ACHN (cell line): ENCODE data around the gene RNASE11.

Source experiments
- DNase-seq: peaks from one replicate; pipeline ENCODE4 v3.0.0-alpha.2; 2015
- in situ Hi-C: cut with HindIII; loops from 2 replicates; pipeline ENCODE4 v1.10.0; 2017; ENCODE audit warnings: low sequenced_read_pairs, low pct_ligation_motif_present, low pct_unique_long_range_greater_than_20kb

Gene RNASE11

DNA sequence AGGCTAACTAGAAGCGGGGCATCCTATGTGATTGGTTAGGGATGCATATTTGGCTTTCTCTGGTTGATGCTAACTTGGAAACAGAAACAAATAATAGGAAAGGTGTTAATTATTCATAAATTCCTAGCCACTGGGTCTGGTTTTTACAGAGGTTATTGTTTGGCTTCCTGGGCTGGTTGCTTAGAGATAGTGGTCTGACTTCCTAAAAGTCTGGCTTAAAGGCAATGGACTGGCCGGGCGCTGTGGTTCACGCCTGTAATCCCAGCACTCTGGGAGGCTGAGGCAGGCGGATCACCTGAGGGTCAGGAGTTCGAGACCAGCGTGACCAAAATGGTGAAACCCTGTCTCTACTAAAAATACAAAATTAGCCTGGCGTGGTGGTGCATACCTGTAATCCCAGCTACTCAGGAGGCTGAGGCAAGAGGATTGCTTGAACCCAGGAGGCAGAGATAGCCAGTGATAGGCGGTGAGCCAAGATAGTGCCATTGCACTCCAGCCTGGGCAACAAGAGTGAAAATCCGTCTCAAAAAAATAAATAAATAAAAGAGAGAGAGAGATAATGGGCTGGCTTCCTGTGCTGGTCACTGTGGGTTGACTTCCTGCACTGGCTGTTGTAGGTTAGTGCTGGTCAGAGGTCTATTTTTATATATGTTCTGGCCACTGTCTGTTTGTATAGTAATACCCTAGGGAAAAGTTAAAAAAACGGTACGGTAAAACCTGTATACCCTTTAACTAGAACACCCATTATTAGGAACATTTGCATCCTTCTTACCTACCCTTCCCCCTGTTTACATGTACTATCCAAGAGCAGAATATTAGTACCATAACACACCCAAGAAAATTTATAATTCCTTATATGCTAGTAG lies 29.6 kb upstream of the RNASE11 start:
- no peak for DNase-seq
- in situ Hi-C loops: no loop called here

DNA sequence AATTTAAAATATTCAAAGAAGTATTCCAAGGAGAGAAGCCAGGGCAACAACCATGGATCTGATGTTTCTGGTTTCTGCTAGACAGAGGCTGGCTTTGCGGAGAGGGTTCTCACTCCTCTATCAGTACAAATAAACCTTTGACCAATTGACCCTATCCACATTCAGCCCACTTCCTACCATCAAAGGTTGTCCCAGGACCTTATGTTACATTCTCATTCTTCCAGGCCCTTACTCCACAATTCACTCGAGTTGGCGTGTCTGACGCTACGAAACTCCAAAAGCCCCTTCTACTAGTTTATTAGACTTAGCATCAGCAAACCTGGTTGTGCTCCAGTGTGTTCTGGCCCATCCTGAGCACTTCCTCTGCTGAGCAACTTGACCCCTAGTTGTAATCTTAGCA lies 28.2 kb upstream of the RNASE11 start:
- in situ Hi-C loops: no loop called here
- DNase-seq: no peak

DNA sequence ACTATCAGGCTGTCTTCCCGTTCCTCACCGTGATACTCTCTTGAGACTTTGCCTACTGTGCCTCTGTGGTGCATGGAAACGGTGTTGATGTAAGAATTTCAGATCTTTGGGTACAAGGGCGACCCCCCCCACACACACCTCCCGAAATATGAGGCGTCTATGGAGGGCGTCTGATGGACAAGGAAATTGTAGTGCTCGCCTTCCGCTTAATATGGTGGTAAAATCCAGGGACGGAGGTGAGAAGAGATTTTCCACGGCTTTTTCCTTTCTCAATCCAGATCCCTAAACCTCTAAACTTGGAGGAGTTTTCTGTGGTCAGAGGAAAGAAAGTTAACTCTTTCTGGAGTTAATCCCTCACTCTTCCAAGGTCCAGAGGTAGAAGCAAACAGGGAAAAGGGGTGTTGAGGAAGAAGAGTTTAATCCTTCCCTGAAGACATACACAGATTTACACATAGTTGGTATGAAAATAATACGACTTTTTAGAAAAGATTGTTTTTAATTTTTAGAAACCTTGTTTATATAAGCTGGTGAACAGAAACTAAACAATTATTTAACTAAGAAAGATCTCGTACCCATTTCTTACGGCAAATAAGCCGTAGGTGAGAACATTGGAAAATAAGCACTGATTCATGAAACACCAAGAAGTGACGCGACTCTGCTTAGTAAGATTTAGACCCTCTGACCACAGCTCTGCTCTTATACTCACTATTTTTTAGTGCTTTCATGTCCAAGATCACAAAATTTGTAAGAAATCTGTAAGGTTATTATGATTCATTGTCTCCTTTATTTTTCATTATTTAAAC lies 26.4 kb upstream of the RNASE11 start:
- DNase-seq: peak; percentile 25
- in situ Hi-C loops: no loop called here

DNA sequence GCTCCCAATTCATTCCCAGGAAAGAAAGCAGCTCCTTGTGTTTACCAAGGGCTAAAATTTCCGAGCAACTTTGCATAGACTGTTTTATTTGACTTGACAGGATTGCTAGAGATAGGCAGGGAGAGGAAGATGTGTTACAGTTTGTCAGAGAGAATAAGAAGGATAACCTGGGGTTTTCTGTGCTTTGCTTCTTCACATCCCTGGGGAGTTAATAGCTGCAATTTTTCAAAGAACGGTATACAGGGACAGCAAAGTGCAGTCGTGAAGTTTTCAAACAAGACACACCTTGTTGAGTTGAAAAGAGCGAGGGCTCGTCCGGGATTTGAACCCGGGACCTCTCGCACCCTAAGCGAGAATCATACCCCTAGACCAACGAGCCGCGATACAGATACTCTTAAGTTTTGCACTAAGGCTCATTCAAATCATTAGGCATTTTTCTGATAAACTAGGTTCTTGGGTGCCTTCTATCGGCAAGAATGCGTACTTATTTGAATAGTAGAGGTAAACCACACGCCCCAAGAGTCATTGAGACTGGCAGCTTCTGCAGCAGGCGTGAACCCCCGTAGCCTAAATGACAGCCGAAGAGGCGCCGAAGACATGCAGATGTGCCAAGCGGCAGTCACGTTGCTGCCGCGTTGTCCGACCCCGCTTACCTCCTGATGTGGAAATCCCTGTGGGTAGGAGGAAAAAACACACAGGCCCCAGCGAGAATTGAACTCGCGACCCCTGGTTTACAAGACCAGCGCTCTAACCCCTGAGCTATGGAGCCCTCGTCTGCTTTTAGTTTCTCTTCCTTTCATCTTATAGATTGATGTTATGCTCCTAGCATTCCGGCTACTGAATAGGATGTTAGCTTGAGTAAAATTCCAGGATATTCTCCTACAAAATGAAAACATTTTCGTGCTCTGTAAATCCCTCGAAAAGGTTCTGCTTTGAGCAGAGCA lies 25.6 kb upstream of the RNASE11 start:
- in situ Hi-C loops: no loop called here

DNA sequence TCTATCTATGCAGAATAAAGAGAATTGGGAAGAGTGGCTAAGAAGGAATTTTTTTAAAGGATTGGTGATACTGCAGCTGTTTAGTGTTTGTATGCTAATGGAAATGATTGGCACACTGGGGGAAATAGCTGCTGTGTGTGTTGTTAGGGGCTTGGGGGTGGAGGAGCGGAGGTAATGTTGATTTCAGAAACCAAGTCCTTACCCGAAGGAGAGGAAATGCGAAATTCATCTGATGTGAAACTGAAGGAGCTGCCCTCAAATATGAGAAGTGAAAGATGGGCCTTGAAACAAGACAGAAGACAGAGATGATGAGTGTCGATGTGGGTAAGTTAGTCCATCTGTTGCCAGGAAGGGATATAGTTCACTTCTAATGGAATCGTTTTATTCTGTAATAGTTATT lies 24.6 kb upstream of the RNASE11 start:
- no peak for DNase-seq
- in situ Hi-C loops: no loop called here

More for the DNA sequence above, 25.6 kb upstream of the RNASE11 start:
- DNase-seq: peak; percentile 95

DNA sequence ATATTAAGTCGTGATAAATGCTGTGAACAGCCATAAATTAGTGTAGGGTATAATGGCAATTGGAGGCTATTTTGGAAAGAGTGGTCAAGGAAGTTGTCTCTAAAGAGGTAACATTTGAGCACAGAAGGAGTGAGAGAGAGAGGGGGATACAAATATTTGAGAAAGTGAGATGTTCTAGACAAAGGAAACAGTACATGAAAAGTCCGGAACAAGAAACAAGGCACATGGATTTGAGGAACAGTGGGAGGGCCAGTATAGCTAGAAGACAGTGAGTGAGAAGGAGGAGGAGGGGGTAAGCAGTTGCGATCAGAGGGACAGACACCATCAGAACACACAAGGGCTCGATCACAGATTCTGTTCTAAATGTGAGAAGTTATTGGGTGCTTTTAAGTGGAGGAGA lies 23.5 kb upstream of the RNASE11 start:
- in situ Hi-C loops: no loop called here
- DNase-seq: no peak

DNA sequence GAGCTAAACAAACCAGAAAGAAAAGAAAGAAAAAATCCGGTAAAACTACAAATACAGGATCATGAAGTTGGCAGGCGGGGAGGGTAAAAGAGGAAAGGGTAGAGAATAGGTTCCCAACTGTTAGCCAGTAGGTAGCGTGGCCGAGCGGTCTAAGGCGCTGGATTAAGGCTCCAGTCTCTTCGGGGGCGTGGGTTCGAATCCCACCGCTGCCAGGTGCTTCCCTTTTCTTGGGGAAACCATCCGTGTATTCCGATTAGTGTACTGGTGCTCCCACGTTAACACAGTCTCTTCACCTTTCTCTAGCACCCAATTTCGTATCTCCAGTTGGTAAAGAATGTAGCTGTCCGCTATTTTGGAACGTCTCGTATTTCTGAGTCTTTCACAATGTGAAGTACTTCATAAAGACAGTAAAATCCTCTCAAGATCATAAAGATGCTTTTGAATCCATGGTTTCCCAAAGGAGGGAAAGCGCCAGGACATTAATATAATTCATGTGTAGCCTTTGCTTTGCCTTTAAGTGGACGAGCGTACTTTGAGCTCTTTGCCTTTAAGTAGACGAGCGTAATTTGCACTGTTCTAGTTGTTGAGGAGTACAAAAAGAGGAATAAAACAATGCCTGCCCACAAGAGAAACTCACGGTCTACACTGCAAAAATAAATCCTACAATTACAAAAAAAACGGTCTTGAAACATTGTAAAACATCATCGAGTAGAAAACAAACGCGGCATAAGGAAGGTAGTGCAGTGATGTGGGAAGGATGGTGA lies 22.4 kb upstream of the RNASE11 start:
- peak; percentile 67 for DNase-seq
- in situ Hi-C loops: no loop called here

DNA sequence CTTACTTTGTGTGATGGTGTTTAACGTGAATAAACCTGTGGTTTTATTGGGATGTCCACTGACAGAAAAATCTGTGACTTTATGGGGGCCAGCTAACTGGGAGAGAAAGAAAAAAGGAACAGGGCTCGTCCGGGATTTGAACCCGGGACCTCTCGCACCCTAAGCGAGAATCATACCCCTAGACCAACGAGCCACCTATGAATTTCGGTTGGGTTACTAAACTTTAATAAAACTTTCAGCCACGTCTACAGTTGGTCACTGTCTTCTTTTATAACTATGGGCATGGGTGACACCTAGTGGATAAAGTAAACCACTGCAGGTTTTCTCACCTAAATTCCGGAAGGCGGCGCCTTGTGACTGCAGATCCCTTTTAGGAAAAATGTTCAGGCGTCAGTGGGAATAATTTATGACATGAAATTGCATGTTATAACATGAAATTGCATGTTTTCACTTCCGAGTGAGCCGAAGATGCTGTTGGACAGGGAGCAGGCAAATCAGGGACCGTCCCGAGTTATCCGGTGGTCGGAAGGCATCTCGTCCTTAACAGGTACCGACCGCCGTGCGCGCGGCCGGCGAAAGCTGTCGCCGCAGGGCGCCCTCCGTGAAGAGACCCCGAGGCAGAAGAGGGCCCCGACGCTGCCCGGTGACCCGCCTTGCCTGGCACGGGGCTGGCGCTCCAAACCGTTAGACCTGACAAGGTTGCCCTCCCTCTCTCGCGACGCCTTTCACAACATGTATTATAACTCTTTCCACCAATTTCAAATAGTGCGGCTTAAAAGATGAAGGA lies 21.6 kb upstream of the RNASE11 start:
- DNase-seq: peak; percentile 86
- in situ Hi-C loops: no loop called here

DNA sequence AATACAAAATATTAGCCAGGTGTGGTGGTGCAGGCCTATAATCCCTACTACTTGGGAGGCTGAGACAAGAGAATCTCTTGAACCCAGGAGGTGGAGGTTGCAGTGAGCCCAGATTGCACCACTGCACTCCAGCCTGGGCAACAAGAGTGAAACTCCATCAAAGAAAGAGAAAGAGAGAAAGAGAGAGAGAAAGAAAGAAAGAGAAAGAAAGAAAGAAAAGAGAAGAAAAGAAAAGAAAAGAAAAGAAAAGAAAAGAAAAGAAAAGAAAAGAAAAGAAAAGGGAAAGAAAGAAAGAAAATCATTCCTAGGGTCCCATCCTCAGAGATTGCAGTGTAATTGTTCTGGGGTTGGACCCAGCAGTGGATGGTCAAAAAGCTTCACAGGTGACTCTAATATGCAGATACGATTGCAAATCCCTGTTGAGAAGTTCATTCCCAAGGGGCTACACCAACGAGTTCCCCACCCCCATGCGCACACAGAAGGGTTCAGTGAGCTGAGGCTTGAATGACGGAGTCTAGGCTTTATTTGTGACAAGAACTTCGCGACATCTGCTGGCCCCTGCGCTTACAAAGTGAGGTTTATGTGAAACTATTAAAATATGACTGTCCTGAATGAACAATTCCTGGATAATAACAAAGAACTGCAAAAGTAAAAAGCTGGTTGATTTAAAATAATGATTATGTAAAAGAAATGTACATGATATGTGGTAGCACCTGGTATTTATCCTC lies 20.7 kb upstream of the RNASE11 start:
- in situ Hi-C loops: no loop called here
- DNase-seq: no peak

DNA sequence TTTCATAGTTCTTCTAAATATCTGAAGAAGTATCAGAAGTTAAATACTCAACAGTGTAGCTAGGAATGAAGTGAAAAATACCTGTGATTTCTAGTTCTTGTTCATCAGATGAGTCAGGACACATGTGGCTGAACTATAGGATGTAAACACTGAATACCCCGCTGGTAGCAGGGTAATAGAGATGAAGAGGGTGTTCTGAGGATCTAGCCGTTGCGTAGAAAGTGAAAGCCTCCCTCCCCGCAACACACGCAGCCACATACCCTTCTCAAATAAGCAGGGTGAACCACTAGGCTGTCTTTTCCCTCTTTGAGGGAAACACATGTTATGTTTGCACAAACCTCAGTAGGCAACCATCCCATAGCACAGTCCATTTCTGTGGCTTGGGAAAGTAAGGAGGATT lies 19.8 kb upstream of the RNASE11 start:
- DNase-seq: no peak
- in situ Hi-C loops: no loop called here

DNA sequence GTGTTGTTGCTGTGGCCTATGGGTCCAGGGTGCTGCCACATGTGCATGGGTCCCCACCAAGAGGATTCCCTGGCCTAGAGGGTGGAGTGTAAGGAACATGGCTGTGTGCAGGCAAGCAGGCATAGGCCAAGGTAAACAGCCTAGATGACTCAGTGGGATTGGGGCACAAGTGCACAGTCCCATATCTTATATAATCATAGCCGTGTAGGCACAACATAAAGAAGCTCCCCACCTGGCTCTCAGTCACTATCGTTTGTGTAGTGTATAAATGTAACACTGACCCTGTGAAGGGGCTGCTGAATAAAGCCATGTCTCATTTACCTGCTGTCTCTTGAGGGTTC lies 19.1 kb upstream of the RNASE11 start:
- in situ Hi-C loops: no loop called here
- DNase-seq: no peak

DNA sequence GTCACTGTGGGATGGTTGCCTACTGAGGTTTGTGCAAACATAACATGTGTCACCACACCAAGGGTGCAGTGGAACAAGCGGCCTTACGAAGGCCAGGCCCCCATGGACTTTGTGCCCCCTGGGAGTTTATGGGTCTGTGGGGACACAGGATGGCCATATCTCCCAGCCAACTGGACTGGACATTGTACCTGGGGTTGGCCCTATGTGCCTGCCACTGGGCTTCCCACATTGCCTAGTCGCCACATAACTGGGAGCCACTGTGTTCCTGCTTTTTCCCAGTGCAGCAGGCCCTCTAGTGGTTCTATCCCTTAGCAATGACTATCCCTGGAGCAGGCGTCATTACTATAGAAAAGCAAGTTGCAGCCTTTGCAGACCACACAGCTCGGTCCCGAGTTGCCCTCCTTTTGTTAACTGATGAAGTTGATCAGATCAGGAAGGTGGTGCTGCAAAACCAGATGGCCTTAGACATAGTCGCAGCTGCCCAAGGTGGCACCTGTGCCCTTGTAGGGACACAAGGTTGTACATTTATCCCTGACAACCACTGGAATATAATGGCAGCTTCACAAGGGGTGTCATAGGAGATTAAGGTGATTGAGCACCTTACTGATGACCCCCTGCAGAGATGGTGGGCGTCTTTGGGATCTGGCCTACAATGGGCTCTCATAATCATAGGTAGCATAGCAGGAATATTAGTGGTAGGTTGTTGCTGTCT lies 18.5 kb upstream of the RNASE11 start:
- in situ Hi-C loops: no loop called here
- DNase-seq: peak; percentile 41

DNA sequence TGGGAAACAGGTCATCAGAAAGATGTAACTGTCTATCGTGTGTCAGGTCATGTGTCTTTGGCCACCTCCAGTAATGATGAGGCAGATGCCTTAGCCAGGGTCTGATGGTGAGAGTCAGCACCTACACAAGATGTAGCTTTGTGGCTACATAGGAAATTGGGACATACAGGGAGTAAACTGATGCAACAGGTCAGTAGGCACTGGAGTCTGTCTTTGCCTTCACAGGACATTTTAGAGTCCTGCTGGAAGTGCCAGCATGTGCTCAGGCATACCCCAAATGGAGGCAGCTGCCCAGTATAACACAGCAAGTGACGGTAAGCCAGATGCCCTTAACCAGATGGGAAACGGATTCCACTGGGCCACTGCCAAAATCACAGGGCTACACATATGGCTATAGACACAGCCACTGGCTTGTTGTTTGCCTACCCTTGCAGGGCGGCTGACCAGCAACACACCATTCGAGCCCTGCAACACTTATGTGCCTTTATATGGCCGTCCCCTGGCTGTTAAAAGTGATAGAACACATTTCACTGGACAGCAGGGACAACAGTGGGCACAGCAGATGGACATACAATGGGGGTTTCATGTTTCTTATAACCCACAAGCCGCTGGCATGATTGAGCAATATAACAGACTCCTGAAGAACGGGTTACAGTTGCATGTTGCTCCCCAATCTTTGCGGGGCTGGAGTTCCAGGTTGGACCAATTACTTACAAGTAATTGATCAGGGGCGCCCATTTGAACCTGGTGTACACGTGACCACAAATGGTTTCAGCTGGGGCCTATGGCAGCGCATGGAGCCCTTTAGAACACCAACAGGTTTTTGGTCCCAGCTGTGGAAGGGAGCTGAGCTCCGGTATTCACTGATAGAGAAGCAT lies 16.3 kb upstream of the RNASE11 start:
- no peak for DNase-seq
- in situ Hi-C loops: no loop called here

DNA sequence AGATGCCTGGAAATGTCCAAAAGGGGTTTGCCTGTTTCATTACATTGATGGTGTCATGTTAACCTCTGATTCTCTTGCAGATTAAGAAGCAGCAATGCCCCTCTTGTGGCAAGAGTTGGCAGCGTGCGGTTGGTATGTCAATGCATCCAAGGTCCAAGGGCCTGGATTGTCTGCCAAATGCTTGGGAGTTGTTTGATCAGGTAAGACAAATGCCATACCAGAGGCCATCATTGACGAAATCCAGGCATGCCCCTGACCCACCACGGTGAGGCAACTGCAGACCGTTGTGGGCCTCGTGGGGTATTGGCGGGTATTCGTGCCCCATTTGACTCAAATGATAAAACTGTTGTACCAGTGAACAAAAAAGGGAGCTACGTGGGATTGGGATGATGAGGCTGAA lies 14.8 kb upstream of the RNASE11 start:
- in situ Hi-C loops: no loop called here
- DNase-seq: no peak

DNA sequence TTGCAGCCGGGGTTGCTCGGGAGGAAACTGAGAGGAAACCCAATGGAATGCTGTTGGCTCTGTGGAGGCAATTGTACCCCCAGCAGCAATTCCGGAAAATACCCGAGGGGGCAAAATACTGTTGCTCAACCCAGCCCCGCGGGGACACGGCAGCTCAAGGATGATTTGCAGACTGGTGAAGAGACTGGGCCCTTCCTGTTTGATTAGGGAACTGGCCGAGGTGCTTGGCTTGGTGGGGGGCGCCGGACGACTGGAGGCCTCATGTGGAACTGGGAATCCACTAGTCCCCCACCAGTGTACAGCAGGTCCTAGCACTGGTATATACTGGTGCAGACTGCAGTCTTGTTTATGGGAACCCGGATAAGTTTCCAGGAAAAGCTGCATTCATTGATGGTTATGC lies 13.7 kb upstream of the RNASE11 start:
- no peak for DNase-seq
- in situ Hi-C loops: no loop called here

DNA sequence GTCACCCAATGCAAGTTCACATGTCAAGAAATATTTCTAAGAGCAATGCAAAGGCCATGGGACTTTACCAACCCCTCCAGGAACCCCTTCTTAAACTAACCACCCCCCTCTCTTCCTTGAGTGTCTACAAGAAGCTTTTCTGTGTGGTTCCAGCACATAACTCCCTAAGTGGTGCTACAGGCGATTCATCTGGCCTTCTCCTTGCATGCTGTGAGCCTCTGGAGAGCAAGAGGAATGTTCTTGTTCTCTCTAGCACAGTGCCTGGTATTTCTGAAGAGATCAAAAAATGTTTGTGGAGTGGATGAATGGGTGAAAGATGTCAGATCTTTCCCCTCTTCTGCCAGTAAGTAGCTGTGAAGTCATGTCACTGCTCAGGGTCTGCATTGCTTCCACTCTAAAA lies 9.3 kb upstream of the RNASE11 start:
- in situ Hi-C loops: no loop called here
- no peak for DNase-seq
